PC-9 (cell line): ENCODE results near the gene KLHL1.

Source experiments
- CTCF ChIP-seq: fragments of 200-600 bp; sonication (generic); conservative IDR thresholded peaks from 2 replicates; pipeline ENCODE4 v1.6.1; 2017; ENCODE audit warnings: mixed run types, antibody characterized with exemption, mild to moderate bottlenecking, moderate library complexity
- EZH2 ChIP-seq: fragments of 200-600 bp; sonication (generic); IDR thresholded peaks from 2 replicates; pipeline ENCODE4 v1.8.0; 2017; ENCODE audit warnings: antibody characterized with exemption, low read depth

DNA sequence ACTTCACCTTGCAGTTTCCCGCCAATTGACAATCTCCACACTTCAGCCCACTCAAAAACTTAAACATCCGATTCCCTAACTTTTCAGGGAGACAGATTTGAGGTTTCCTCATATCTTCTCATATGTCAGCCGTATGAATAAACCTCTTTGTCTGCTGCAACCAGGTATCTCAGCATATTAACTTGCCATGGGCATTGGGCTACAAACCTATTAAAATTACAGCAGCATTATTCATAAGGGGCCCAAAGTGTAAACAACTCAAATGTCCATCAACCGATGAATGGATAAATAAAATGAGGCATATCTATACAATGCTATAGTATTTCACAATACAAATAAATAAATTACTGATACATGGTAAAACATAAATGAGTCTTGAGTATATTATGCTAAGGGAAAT lies 180.0 kb downstream of the KLHL1 start:
- TF ChIP-seq CTCF (no peak), EZH2 (no peak)
